Measurements from ENCODE around the gene SEPHS1.
"Not testable (repeated sequence)": the region's sequence is repeated elsewhere in the genome, so short reads cannot be mapped to it uniquely, and the experiment has no call there.

The SEPHS1 gene

DNA sequence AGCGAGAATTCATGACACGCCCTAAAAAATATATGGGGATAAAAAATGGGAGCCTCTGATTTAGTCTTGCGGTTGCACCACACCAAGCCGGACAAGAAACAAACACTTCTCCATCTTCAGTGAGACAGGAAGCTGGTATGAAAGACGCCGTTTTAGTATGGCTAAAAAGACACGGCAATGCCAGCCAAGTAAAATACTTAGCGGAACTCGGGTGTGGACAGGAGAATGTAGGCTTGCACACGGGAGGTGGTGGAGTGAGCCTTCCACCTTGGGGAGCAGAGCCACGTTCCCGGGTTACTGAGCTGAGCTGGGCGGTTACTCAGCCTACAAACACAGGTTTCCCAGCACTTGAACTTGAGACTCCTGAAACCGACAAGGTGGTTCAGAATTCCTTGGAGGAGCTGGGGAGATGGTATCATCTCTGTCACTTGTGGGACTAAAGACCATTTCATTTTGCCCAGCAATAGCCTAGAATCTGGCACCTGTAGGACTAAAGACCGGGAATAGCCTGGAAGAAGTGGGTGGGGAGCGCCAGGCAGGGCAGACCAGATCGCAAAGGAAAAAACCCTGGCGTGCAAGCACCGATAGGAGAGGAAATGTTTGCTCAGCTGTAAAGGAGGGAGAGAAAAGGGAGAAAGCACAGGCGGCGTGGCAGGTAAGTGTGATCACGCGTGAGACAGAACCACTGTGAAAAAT lies 34.8 kb upstream of the SEPHS1 start:
- Histone ChIP-seq H3K9ac (ENCODE audit: low read length) (no peak overlapping the region), H3K9me3 (ENCODE audit: control insufficient read depth, insufficient read depth, low read depth, low read length) (no peaks in the 10 kb centered on the region), H3K27me3 (ENCODE audit: control insufficient read depth, insufficient read depth, low read length) (peaks cover 18% of the 10 kb centered on the region), H3K4me3 (ENCODE audit: low read depth, low read length) (peak overlapping the region; percentile 46), H3K27ac (ENCODE audit: low read depth, low read length) (no peak overlapping the region), H3K4me1 (ENCODE audit: control insufficient read depth, insufficient read depth, low read length) (peaks cover 13% of the 10 kb centered on the region), H3K36me3 (ENCODE audit: control insufficient read depth, insufficient read depth, low read length) (no peaks in the 10 kb centered on the region)

DNA sequence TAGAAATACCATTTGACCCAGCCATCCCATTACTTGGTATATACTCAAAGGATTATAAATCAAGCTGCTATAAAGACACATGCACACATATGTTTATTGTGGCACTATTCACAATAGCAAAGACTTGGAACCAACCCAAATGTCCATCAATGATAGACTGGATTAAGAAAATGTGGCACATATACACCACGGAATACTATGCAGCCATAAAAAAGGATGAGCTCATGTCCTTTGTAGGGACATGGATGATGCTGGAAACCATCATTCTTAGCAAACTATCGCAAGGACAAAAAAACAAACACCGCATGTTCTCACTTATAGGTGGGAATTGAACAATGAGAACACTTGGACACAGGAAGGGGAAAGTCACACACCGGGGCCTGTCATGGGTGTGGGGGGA lies 31.0 kb upstream of the SEPHS1 start:
- H3K27me3 ChIP-seq (ENCODE audit: control insufficient read depth, insufficient read depth, low read length): peaks cover 16% of the 10 kb centered on the region
- H3K9ac ChIP-seq (ENCODE audit: low read length); H3K36me3 ChIP-seq (ENCODE audit: control insufficient read depth, insufficient read depth, low read length); H3K9me3 ChIP-seq (ENCODE audit: control insufficient read depth, insufficient read depth, low read depth, low read length); H3K4me3 ChIP-seq (ENCODE audit: low read depth, low read length); H3K4me1 ChIP-seq (ENCODE audit: control insufficient read depth, insufficient read depth, low read length); H3K27ac ChIP-seq (ENCODE audit: low read depth, low read length): not testable (repeated sequence)

DNA sequence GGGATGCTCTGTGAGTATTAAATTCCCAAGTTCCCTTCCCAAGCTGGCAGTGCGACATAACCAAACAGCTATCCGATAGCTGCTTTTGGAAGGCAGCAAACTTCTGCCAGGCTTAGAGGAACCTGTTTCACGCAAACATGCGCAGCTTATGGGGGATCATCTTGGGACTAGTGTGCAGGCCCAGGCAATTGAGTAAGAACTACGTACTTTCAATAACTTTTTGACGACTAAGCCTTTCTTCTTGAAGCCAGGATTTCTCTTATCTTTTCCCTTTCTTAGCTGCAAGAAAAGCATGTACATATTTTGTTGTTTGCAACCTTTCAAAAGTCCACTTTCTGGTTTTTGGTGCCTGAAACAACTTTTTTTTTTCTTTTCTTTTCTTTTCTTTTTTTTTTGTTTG lies 28.7 kb upstream of the SEPHS1 start:
- no peaks in the 10 kb centered on the region for H3K4me1 ChIP-seq (ENCODE audit: control insufficient read depth, insufficient read depth, low read length)
- no peaks in the 10 kb centered on the region for H3K27me3 ChIP-seq (ENCODE audit: control insufficient read depth, insufficient read depth, low read length)
- no peaks in the 10 kb centered on the region for H3K9me3 ChIP-seq (ENCODE audit: control insufficient read depth, insufficient read depth, low read depth, low read length)
- H3K9ac ChIP-seq (ENCODE audit: low read length): no peak overlapping the region
- H3K4me3 ChIP-seq (ENCODE audit: low read depth, low read length): no peak overlapping the region
- H3K27ac ChIP-seq (ENCODE audit: low read depth, low read length): no peak overlapping the region
- H3K36me3 ChIP-seq (ENCODE audit: control insufficient read depth, insufficient read depth, low read length): no peaks in the 10 kb centered on the region

DNA sequence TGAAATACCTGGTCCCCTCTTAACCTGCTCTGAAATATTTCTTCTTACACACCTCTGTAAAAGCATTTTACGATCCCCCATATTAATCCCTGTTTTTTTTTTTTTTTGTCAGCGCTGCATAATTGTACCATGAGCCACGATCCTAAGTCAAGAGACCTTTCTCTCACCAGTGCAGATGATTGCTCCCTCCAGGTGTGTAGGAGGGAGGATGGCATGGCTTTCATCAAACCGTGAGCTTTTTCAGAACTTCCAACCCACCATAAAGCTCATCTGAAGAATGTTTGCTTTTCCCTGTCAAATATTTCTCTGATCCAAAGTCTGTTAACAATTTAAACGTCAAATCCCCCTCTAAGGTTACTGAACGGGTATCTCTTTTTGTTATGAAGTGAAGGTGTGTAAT lies 28.2 kb upstream of the SEPHS1 start:
- H3K27me3 ChIP-seq (ENCODE audit: control insufficient read depth, insufficient read depth, low read length): no peaks in the 10 kb centered on the region
- H3K36me3 ChIP-seq (ENCODE audit: control insufficient read depth, insufficient read depth, low read length): no peaks in the 10 kb centered on the region
- H3K9ac ChIP-seq (ENCODE audit: low read length): no peak overlapping the region
- no peaks in the 10 kb centered on the region for H3K9me3 ChIP-seq (ENCODE audit: control insufficient read depth, insufficient read depth, low read depth, low read length)
- H3K4me1 ChIP-seq (ENCODE audit: control insufficient read depth, insufficient read depth, low read length): no peaks in the 10 kb centered on the region
- no peak overlapping the region for H3K4me3 ChIP-seq (ENCODE audit: low read depth, low read length)
- no peak overlapping the region for H3K27ac ChIP-seq (ENCODE audit: low read depth, low read length)

DNA sequence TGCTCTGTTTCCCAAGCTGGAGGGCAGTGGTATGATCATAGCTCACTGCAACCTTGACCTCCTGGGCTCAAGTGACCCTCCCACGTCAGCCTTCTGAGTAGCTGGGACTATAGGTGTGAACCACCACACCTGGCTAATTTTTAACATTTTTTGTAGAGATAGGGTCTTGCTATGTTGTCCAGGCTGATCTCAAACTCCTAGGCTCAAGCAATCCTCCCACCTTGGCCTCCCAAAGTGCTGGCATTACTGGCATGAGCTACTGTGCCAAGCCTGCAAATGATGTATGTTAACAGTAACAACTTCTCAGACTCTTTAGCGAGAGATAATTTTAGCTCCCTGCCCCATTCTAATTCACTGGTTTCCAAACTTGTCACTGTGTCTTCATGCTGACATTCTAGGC lies 27.7 kb upstream of the SEPHS1 start:
- no peaks in the 10 kb centered on the region for H3K9me3 ChIP-seq (ENCODE audit: control insufficient read depth, insufficient read depth, low read depth, low read length)
- no peak overlapping the region for H3K27ac ChIP-seq (ENCODE audit: low read depth, low read length)
- H3K9ac ChIP-seq (ENCODE audit: low read length): no peak overlapping the region
- H3K4me3 ChIP-seq (ENCODE audit: low read depth, low read length): no peak overlapping the region
- no peaks in the 10 kb centered on the region for H3K36me3 ChIP-seq (ENCODE audit: control insufficient read depth, insufficient read depth, low read length)
- H3K27me3 ChIP-seq (ENCODE audit: control insufficient read depth, insufficient read depth, low read length): no peaks in the 10 kb centered on the region
- H3K4me1 ChIP-seq (ENCODE audit: control insufficient read depth, insufficient read depth, low read length): no peaks in the 10 kb centered on the region

DNA sequence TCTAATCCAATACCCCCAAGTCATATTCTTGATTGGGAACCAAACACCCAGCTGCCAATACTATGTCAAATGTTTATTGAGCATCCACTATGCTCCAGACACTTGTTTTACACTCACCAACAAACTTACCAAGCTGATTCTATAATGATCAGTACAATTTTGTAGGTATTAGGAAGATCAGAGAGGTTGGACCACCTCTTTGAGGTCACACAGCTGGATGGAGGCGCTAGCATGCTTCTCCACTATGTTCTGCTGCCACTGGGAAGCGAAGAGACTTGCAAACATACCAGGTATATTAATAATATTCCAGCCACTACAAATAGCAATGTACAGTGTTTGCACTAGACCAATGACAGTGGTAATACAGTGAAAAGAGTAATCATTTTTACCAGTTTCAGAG lies 25.6 kb upstream of the SEPHS1 start:
- Histone ChIP-seq H3K9me3 (ENCODE audit: control insufficient read depth, insufficient read depth, low read depth, low read length) (no peaks in the 10 kb centered on the region), H3K27me3 (ENCODE audit: control insufficient read depth, insufficient read depth, low read length) (no peaks in the 10 kb centered on the region), H3K36me3 (ENCODE audit: control insufficient read depth, insufficient read depth, low read length) (no peaks in the 10 kb centered on the region), H3K9ac (ENCODE audit: low read length) (no peak overlapping the region), H3K27ac (ENCODE audit: low read depth, low read length) (no peak overlapping the region), H3K4me1 (ENCODE audit: control insufficient read depth, insufficient read depth, low read length) (no peaks in the 10 kb centered on the region), H3K4me3 (ENCODE audit: low read depth, low read length) (no peak overlapping the region)

DNA sequence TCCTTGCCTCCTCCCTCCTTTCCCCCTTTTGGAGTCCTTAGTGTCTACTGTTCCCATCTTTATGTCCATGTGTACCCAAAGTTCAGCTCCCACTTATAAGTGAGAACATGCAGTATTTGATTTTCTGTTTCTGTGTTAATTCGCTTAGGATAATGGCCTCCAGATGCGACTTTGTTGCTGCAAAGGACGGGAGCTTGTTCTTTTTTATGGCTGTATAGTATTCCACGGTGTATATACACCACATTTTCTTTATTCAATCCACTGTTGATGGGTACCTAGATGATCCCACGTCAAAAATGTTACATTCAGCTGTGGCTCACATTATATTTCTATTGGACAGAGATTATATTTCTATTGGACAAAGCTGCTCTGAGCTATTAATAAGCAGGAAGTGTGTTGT lies 24.4 kb upstream of the SEPHS1 start:
- H3K9ac ChIP-seq (ENCODE audit: low read length): no peak overlapping the region

DNA sequence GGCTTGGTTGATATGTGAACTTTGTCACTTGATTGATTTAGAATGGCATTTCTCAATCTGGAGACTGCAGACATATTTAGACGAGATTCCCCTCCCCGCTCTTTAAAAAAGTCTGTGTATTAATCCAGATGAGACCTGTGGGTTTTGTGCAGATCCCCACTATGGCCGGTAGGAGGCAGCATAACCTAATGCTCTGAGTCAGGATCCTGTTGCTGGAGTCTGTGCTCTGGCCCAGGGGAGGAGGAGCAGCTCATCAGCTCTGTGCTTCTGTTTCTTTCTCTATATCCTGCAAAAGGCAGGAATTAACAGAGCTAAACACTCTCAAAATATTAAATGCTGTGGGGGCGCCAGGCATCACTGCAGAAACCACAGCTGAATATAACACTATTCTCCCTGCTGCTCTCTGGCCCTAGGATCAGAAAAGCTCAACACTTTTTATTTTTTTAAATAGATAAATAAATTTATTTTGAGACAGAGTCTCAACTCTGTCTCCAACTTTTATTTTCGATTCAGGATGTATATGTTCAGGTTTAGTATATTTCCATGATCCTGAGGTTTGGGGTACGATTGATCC lies 23.9 kb upstream of the SEPHS1 start:
- Histone ChIP-seq H3K27ac (ENCODE audit: low read depth, low read length) (no peak overlapping the region), H3K9ac (ENCODE audit: low read length) (no peak overlapping the region), H3K36me3 (ENCODE audit: control insufficient read depth, insufficient read depth, low read length) (no peaks in the 10 kb centered on the region), H3K27me3 (ENCODE audit: control insufficient read depth, insufficient read depth, low read length) (no peaks in the 10 kb centered on the region), H3K4me3 (ENCODE audit: low read depth, low read length) (no peak overlapping the region), H3K4me1 (ENCODE audit: control insufficient read depth, insufficient read depth, low read length) (no peaks in the 10 kb centered on the region), H3K9me3 (ENCODE audit: control insufficient read depth, insufficient read depth, low read depth, low read length) (no peaks in the 10 kb centered on the region)

More for the DNA sequence above, 24.4 kb upstream of the SEPHS1 start:
- Histone ChIP-seq H3K27ac (ENCODE audit: low read depth, low read length) (no peak overlapping the region), H3K9me3 (ENCODE audit: control insufficient read depth, insufficient read depth, low read depth, low read length) (no peaks in the 10 kb centered on the region), H3K4me1 (ENCODE audit: control insufficient read depth, insufficient read depth, low read length) (no peaks in the 10 kb centered on the region), H3K27me3 (ENCODE audit: control insufficient read depth, insufficient read depth, low read length) (no peaks in the 10 kb centered on the region), H3K4me3 (ENCODE audit: low read depth, low read length) (no peak overlapping the region), H3K36me3 (ENCODE audit: control insufficient read depth, insufficient read depth, low read length) (no peaks in the 10 kb centered on the region)

DNA sequence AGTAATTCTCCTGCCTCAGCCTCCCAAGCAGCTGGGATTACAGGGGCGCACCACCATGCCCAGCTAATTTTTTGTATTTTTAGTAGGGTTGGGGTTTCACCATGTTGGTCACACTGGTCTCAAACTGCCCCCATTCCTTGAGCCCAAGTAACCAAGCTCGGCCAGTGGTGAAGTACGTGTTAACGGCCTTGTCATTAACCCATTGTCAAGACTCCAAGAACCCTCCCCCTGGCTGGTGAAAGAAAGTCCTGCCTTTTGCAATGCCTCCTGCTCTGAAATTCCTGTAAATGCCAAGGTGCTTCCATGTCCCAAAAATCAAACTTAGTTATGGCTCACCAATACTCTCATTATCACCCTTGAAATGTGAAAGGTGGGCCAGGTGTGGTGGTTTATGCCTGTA lies 18.8 kb upstream of the SEPHS1 start:
- no peaks in the 10 kb centered on the region for H3K9me3 ChIP-seq (ENCODE audit: control insufficient read depth, insufficient read depth, low read depth, low read length)
- H3K36me3 ChIP-seq (ENCODE audit: control insufficient read depth, insufficient read depth, low read length): no peaks in the 10 kb centered on the region
- no peak overlapping the region for H3K9ac ChIP-seq (ENCODE audit: low read length)
- no peaks in the 10 kb centered on the region for H3K27me3 ChIP-seq (ENCODE audit: control insufficient read depth, insufficient read depth, low read length)
- H3K27ac ChIP-seq (ENCODE audit: low read depth, low read length): no peak overlapping the region
- H3K4me3 ChIP-seq (ENCODE audit: low read depth, low read length): no peak overlapping the region
- no peaks in the 10 kb centered on the region for H3K4me1 ChIP-seq (ENCODE audit: control insufficient read depth, insufficient read depth, low read length)

DNA sequence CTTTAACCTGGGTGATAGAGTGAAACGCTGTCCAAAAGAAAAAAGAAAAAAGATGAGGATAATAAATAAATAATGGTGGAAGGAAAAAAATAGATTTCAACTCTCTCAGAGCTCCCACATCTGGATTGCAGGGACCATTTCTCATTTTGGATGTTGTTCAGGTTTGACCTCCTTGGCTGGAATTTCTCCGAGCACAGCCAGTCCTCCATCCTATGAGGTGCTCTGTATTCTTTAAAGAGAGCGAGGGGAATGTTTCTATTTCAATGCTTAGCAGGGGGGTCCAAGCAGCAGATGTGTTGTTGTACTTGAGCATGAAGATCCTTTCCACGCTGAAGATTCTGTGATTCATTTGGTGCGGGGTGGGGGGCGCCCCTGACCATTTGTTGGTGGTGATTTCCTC lies 17.7 kb upstream of the SEPHS1 start:
- H3K27ac ChIP-seq (ENCODE audit: low read depth, low read length): no peak overlapping the region
- no peaks in the 10 kb centered on the region for H3K9me3 ChIP-seq (ENCODE audit: control insufficient read depth, insufficient read depth, low read depth, low read length)
- H3K36me3 ChIP-seq (ENCODE audit: control insufficient read depth, insufficient read depth, low read length): no peaks in the 10 kb centered on the region
- H3K4me3 ChIP-seq (ENCODE audit: low read depth, low read length): no peak overlapping the region
- H3K27me3 ChIP-seq (ENCODE audit: control insufficient read depth, insufficient read depth, low read length): no peaks in the 10 kb centered on the region
- no peaks in the 10 kb centered on the region for H3K4me1 ChIP-seq (ENCODE audit: control insufficient read depth, insufficient read depth, low read length)
- no peak overlapping the region for H3K9ac ChIP-seq (ENCODE audit: low read length)

DNA sequence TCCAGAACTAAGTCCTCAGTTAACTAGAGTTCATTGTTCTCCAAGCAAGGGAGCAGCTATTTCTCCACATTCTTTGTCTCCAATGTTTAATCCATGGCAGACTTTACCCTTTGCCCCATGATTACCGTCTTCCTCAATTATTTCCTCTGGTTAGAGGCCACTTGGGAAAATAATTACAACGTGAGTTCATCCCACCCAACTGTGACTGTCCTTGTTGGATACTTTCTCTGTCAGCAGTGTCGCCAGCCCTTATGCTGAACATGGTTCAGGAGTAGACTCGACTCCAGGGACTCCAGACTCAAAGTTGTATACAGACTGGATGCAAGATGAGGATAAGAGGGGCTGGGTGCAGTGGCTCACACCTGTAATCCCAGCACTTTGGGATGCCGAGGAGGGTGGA lies 17.1 kb upstream of the SEPHS1 start:
- Histone ChIP-seq H3K27me3 (ENCODE audit: control insufficient read depth, insufficient read depth, low read length) (no peaks in the 10 kb centered on the region), H3K9ac (ENCODE audit: low read length) (no peak overlapping the region), H3K36me3 (ENCODE audit: control insufficient read depth, insufficient read depth, low read length) (no peaks in the 10 kb centered on the region), H3K4me1 (ENCODE audit: control insufficient read depth, insufficient read depth, low read length) (no peaks in the 10 kb centered on the region), H3K4me3 (ENCODE audit: low read depth, low read length) (no peak overlapping the region), H3K9me3 (ENCODE audit: control insufficient read depth, insufficient read depth, low read depth, low read length) (no peaks in the 10 kb centered on the region), H3K27ac (ENCODE audit: low read depth, low read length) (no peak overlapping the region)

Data from HUES6 (cell line).